ENCODE results near the gene ARL4A. TPM values are rescaled to one million over a fixed set of nuclear protein-coding genes. Genes with fewer than 3 reads are reported as not detected.
A peak's percentile ranks its signal among the peaks of the same experiment; 100 is the strongest.

Gene ARL4A
- total and polyA plus RNA-seq, 9 of the 15 experiments (the other 6 are each of a cell fraction or from before 2014, with no cell fraction given): 118 to 688 (median 172) TPM

DNA sequence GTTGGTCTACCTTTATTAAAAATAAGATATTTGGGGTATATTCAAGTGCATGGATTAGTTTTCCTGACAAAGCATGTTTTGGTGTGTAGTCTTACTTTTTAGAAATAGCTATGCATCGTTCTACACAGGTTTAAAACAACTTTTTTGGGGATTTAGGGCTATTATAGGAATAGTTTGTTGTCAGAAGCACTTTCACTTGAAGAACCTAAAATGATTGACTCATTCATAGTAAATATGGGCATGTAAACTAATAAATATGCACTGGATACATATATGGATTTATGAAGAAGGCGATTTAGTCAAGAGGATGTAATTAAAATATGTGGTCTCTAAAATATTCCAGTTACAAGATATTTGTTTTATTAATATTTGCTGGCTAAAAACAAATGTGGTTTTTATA is 2.0 kb downstream of the ARL4A start (continued):
- TF ChIP-seq, protein P1, sequence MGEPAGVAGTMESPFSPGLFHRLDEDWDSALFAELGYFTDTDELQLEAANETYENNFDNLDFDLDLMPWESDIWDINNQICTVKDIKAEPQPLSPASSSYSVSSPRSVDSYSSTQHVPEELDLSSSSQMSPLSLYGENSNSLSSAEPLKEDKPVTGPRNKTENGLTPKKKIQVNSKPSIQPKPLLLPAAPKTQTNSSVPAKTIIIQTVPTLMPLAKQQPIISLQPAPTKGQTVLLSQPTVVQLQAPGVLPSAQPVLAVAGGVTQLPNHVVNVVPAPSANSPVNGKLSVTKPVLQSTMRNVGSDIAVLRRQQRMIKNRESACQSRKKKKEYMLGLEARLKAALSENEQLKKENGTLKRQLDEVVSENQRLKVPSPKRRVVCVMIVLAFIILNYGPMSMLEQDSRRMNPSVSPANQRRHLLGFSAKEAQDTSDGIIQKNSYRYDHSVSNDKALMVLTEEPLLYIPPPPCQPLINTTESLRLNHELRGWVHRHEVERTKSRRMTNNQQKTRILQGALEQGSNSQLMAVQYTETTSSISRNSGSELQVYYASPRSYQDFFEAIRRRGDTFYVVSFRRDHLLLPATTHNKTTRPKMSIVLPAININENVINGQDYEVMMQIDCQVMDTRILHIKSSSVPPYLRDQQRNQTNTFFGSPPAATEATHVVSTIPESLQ (CRISPR knock-in tag; IDR thresholded peaks at IDR 0.05): no peak
- TF ChIP-seq MIER1 (IDR thresholded peaks at IDR 0.05; ENCODE audit: low read depth) (no peak), RBM14 (IDR thresholded peaks at IDR 0.05; ENCODE audit: borderline replicate concordance, insufficient read depth, low read depth, low read length) (no peak)

DNA sequence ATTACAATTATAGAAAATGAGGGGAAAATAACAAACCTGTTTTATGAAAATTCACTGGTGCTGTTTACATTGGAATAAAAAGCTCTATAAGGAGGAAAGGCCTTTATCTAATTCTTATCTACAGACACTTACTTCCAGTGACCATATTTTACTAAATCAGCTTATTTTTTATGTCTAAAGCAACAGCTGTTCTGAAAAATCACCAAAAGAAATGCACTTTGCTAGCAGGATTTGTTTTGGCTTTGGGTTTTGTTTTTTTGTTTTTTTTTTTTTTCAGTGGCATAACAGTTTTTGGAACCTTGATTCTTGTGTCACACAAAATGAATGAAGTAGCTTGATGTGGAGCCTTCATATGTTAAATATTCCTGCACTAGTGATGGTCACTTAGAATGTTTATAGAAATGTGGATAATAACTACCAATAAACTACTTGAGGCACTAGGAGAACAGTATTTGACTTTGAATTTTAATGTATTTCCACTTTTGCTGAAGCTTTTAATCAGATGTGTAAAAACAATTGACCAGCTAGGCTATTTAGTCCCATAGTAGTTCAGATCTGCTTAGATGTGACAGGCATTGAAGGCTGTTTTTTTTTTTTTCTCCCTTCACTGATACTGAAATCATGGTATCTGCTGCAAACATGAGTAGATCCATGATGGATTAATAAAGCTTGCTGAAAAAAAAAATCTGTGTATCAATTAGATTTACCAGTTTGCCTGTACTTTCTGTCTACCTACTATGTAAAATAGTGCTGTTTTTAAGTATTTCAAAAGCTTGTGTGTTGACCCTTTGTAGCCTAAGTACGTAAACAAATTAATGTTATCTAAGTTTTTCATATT is 2.8 kb downstream of the ARL4A start:
- H2AFZ ChIP-seq (ENCODE audit: low read depth, low read length): no peak overlapping the region
- H3K4me2 ChIP-seq (ENCODE audit: insufficient read depth, low read length): peak overlapping the region; percentile 84
- CTCF ChIA-PET (ENCODE audit: low intra/inter-chr PET ratio): no interaction called here
- DNase-seq (ENCODE audit: extremely low read depth in 1 of 4, low spot score in 3 of 4) (no peak), ATAC-seq (no peak), FAIRE-seq (no peak)
- POLR2A ChIA-PET: interaction anchor here (0.7 to 3.9 kb wide), 7 partner anchors 9 to 425 kb away, joined by 3 to 23 read pairs (median 3); no protein-coding TSS in a partner anchor
- 16% methylated on average over 1 of the region's 1 CpG for WGBS (ENCODE audit: insufficient coverage, low coverage, missing lambda C conversion rate)
- no TSS peak for BruUV-seq (replicated peaks)
- H3K9me3 ChIP-seq (replicated peaks; ENCODE audit: control insufficient read depth, insufficient read depth, low read depth, low read length): peaks cover 2% of the 10 kb centered on the region; the same call in 1 of the 2 replicates
- peaks cover 50% of the 10 kb centered on the region for H3K36me3 ChIP-seq (ENCODE audit: control insufficient read depth, insufficient read depth, low read length)
- peak overlapping the region; percentile 61 for H3K4me3 ChIP-seq
- intact Hi-C loops (cut with micrococcal nuclease): loop anchor here (2.0 kb wide), 1 partner anchor 1293 kb away; no protein-coding TSS in a partner anchor
- peaks cover 8 to 9% of the 10 kb centered on the region in 2 experiments; a peak in 4 of 5 replicates for H3K4me1 ChIP-seq (replicated peaks in 1 of 2; ENCODE audit: control insufficient read depth in 2 of 2, insufficient read depth in 2 of 2, low read length in 2 of 2)
- no peaks in the 10 kb centered on the region for H3K27me3 ChIP-seq (ENCODE audit: control insufficient read depth in 2 of 2, insufficient read depth in 2 of 2, low read length in 2 of 2)
- in situ Hi-C loops (cut with MboI): no loop called here
- H3K9ac ChIP-seq (ENCODE audit: insufficient read depth in 1 of 2, low read depth in 2 of 2, low read length in 2 of 2): peak overlapping the region; percentile 56 to 81; a peak in 3 of 4 replicates
- H3K9me1 ChIP-seq (ENCODE audit: control insufficient read depth, insufficient read depth, low read length): no peaks in the 10 kb centered on the region
- peaks cover 88% of the 10 kb centered on the region for H3K79me2 ChIP-seq (ENCODE audit: control insufficient read depth, insufficient read depth, low read length)
- H4K20me1 ChIP-seq (replicated peaks; ENCODE audit: control insufficient read depth, insufficient read depth, low read length): peaks cover 34% of the 10 kb centered on the region
- H3K27ac ChIP-seq (ENCODE audit: extremely low read depth, low read depth, low read length): peak overlapping the region; percentile 47; the same call in 2 of the 3 replicates
- TF ChIP-seq ZNF354B (CRISPR knock-in tag; IDR thresholded peaks at IDR 0.05) (no peak), RHOXF2B (CRISPR knock-in tag; conservative IDR thresholded peaks at IDR 0.05) (no peak), POLR2AphosphoS2 (IDR thresholded peaks at IDR 0.05; ENCODE audit: low read length) (peak; percentile 15), FOXA1 (IDR thresholded peaks at IDR 0.05; ENCODE audit: borderline replicate concordance) (no peak), SIN3A (IDR thresholded peaks at IDR 0.05; ENCODE audit: borderline replicate concordance in 2 of 2, control insufficient read depth in 1 of 2, low read depth in 2 of 2, low read length in 2 of 2) (0 out of 4 replicates have a peak, but pooled peaks of 1 of the 2 experiments have one; percentile 7), ZNF830 (CRISPR knock-in tag; IDR thresholded peaks at IDR 0.05) (no peak), MXI1 (IDR thresholded peaks at IDR 0.05; ENCODE audit: low read depth, low read length) (no peak)
- TF ChIP-seq, protein P2, sequence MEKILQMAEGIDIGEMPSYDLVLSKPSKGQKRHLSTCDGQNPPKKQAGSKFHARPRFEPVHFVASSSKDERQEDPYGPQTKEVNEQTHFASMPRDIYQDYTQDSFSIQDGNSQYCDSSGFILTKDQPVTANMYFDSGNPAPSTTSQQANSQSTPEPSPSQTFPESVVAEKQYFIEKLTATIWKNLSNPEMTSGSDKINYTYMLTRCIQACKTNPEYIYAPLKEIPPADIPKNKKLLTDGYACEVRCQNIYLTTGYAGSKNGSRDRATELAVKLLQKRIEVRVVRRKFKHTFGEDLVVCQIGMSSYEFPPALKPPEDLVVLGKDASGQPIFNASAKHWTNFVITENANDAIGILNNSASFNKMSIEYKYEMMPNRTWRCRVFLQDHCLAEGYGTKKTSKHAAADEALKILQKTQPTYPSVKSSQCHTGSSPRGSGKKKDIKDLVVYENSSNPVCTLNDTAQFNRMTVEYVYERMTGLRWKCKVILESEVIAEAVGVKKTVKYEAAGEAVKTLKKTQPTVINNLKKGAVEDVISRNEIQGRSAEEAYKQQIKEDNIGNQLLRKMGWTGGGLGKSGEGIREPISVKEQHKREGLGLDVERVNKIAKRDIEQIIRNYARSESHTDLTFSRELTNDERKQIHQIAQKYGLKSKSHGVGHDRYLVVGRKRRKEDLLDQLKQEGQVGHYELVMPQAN (IDR thresholded peaks at IDR 0.05; ENCODE audit: borderline replicate concordance): peak; percentile 49; the same call in 1 of the 2 replicates
- TF ChIP-seq, protein P3, sequence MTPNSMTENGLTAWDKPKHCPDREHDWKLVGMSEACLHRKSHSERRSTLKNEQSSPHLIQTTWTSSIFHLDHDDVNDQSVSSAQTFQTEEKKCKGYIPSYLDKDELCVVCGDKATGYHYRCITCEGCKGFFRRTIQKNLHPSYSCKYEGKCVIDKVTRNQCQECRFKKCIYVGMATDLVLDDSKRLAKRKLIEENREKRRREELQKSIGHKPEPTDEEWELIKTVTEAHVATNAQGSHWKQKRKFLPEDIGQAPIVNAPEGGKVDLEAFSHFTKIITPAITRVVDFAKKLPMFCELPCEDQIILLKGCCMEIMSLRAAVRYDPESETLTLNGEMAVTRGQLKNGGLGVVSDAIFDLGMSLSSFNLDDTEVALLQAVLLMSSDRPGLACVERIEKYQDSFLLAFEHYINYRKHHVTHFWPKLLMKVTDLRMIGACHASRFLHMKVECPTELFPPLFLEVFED (CRISPR knock-in tag; conservative IDR thresholded peaks at IDR 0.05): no peak
